Raji (cell line): ENCODE data around the gene TTLL4.

Source experiments
- POLR2A ChIP-seq: IDR thresholded peaks from 2 replicates; pipeline ENCODE4 v1.6.1; 2011; ENCODE audit warnings: low read depth, low read length, control low read depth; ENCODE audit not compliant: insufficient read depth

The TTLL4 gene

GRCh38 chr2:218732761-218733158 lies 22.1 kb downstream of the TTLL4 start:
- TF ChIP-seq POLR2A: no peak

GRCh38 chr2:218733171-218734021 lies 22.8 kb downstream of the TTLL4 start:
- TF ChIP-seq POLR2A: no peak

GRCh38 chr2:218734190-218734975 lies 23.7 kb downstream of the TTLL4 start:
- no peak for TF ChIP-seq POLR2A

GRCh38 chr2:218736531-218736930 lies 25.9 kb downstream of the TTLL4 start:
- no peak for TF ChIP-seq POLR2A

- TF ChIP-seq POLR2A: no peak
These were observed 32.4 kb downstream of the TTLL4 start for GRCh38 chr2:218743068-218743467.

- TF ChIP-seq POLR2A: no peak
These were observed 34.0 kb downstream of the TTLL4 start for GRCh38 chr2:218744615-218745014.

GRCh38 chr2:218745160-218745558 lies 34.5 kb downstream of the TTLL4 start:
- no peak for TF ChIP-seq POLR2A

- TF ChIP-seq POLR2A: no peak
These were observed 35.2 kb downstream of the TTLL4 start for GRCh38 chr2:218745559-218746469.

GRCh38 chr2:218746470-218746795 lies 35.8 kb downstream of the TTLL4 start:
- no peak for TF ChIP-seq POLR2A

- TF ChIP-seq POLR2A: no peak
These were observed 36.3 kb downstream of the TTLL4 start for GRCh38 chr2:218746960-218747359.

- no peak for TF ChIP-seq POLR2A
These were observed 38.3 kb downstream of the TTLL4 start for GRCh38 chr2:218748741-218749441.

- no peak for TF ChIP-seq POLR2A
These were observed 43.6 kb downstream of the TTLL4 start for GRCh38 chr2:218754201-218754600.

GRCh38 chr2:218754781-218755180 lies 44.1 kb downstream of the TTLL4 start:
- TF ChIP-seq POLR2A: no peak

GRCh38 chr2:218755198-218755566 lies 44.5 kb downstream of the TTLL4 start:
- no peak for TF ChIP-seq POLR2A

GRCh38 chr2:218755567-218756404 lies 45.2 kb downstream of the TTLL4 start:
- no peak for TF ChIP-seq POLR2A
